ENCODE results near the gene IFFO2.

IFFO2 gene

DNA sequence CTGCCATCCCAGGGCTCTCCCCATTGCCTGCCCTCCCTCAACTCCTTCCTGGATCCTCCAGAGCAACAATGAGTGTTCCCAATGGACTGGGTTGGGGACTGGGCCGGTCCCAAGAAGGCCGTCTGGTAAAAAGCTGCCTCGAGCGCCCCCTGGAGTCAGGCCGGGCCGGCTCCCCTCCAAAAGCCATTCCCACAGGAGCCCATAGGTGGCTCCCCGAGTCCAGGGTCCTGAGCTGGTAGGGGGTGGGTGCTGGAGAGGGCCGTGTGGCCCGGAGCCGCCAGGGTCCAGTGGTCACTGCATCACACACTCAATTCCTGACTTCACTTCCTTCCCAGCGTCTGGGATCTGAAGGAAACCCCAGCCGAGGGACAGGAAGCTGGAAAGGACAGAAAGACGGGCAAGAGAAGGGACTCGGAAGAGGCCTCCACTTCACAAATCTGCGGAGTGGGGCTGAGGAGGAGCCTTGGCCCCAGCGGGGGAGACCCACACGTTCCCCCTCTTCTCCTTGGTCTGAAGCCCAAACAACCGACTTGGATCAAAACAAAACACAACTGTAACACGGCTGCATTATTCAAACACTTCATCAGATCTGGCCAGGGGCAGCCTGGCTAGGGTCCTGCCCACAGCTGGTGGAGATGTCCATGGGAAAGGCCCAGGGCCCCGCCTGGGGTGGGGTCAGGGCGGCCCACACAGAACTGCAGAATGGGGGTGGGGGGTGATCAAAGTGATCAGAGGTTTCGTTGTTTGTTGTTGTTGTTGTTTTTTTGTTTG, 43.2 kb downstream of the IFFO2 start:
- no peak overlapping the region for H3K4me3 ChIP-seq (ENCODE audit: low read length)
- no peak for DNase-seq (ENCODE audit: low read depth)
- TF ChIP-seq, protein P1, sequence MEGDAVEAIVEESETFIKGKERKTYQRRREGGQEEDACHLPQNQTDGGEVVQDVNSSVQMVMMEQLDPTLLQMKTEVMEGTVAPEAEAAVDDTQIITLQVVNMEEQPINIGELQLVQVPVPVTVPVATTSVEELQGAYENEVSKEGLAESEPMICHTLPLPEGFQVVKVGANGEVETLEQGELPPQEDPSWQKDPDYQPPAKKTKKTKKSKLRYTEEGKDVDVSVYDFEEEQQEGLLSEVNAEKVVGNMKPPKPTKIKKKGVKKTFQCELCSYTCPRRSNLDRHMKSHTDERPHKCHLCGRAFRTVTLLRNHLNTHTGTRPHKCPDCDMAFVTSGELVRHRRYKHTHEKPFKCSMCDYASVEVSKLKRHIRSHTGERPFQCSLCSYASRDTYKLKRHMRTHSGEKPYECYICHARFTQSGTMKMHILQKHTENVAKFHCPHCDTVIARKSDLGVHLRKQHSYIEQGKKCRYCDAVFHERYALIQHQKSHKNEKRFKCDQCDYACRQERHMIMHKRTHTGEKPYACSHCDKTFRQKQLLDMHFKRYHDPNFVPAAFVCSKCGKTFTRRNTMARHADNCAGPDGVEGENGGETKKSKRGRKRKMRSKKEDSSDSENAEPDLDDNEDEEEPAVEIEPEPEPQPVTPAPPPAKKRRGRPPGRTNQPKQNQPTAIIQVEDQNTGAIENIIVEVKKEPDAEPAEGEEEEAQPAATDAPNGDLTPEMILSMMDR (conservative IDR thresholded peaks at IDR 0.05; ENCODE audit: low read depth, low read length) = peak; percentile 99

DNA sequence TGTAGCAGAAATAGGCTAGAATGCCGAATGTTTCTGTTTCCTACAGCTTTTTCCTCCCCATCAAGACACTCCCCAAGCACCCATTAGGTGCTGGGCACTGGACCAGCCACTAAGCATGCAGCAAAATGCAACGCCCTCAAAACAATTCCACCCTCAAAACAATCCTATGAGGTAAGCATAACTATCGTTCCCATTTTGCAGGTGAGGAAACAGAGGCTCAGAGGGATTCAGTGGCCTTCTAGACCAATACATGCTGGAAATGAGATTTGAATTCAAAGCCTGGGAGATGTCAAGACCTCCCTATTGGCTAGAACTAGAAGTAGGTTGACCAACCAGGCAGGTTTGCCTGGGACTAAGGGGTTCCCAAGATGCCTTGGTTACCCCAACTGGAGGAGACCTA, 43.9 kb downstream of the IFFO2 start:
- no peak overlapping the region for H3K4me3 ChIP-seq (ENCODE audit: low read length)
- TF ChIP-seq, protein P1 (conservative IDR thresholded peaks at IDR 0.05; ENCODE audit: low read depth, low read length) = no peak
- no peak for DNase-seq (ENCODE audit: low read depth)

DNA sequence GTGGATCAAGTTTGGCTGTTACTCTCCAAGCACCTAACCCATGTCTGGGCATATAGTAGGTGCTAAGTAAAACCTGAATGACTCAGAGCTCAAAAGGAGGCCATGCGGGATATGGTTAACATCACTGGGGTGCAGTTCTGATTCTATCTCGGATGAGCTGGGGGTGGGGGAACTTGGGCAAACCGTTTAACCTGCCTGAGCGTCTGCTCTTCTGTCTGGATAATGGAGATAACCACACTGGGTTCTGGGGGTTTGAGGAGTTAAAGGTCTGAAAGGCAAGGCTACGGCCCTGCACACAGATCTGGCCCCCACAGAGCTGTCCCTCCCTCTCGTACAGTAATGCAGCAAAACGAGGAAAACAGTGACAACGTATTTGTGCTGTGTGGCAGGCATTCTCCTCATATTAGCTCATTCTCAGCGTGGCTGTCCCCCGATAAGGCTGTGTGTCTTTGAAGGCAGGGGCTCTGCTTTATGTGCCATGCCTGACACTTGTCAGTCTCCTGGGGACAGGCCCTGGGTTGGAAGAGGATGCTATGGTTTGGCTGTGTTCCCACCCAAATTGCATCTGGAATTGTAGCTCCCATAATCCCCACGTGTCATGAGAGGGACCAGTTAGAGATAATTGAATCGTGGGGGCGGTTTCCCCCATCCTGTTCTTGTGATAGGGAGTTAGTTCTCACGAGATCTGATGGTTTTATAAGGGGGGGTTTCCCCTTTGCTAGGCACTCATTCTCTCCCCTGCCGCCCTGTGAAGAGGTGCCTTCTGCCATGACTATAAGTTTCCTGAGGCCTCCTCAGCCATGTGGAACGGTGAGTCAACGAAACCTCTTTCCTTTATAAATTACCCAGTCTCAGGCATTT, 47.3 kb downstream of the IFFO2 start:
- TF ChIP-seq, protein P1 (conservative IDR thresholded peaks at IDR 0.05; ENCODE audit: low read depth, low read length) = no peak
- DNase-seq (ENCODE audit: low read depth) = no peak
- no peak overlapping the region for H3K4me3 ChIP-seq (ENCODE audit: low read length)

DNA sequence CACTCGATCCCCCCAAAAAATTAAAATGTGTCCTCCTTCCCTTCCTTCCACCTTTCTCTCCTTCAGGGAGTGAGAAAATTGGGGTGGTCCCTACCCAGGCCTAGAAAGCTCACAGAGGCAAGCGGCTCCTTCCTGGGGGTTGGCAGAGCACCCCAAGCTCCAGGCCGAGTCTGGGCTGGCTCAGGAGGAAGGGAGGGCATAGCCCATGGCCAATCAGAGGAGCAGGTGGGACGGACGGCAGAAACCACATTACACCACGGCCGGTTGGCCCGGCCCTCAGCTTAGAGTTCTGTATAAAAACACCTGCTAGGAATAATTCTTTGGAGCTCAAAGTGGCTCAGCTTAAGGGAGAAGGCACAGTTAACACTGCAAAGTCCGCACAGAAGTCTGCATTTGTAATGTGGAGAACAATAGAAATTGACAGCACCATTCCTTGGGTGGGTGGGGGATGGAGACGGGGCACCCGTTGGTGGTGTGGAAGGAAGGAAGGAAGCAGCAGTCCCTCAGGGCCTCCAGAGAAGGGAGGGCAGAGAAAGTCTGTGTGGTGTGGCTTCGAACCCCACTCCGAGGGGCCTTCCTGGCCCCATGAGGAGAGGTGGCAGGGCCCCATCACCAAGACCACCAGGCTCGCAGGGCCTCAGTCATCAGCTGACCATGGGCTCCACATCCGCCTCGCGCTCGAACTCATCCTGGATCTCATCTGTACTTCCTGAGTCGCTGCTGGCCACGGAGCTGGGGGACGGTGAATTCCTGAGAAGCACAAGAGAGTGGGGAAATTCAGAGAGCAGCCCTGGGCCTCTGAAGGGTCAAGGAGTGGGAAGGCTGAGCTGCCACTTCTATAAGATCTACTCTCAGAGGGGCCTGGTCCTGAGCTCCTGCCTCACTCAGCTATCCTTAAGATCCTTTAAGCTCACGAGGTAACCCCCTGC, 48.3 kb downstream of the IFFO2 start:
- TF ChIP-seq, protein P1 (conservative IDR thresholded peaks at IDR 0.05; ENCODE audit: low read depth, low read length) = no peak
- no peak overlapping the region for H3K4me3 ChIP-seq (ENCODE audit: low read length)
- no peak for DNase-seq (ENCODE audit: low read depth)

DNA sequence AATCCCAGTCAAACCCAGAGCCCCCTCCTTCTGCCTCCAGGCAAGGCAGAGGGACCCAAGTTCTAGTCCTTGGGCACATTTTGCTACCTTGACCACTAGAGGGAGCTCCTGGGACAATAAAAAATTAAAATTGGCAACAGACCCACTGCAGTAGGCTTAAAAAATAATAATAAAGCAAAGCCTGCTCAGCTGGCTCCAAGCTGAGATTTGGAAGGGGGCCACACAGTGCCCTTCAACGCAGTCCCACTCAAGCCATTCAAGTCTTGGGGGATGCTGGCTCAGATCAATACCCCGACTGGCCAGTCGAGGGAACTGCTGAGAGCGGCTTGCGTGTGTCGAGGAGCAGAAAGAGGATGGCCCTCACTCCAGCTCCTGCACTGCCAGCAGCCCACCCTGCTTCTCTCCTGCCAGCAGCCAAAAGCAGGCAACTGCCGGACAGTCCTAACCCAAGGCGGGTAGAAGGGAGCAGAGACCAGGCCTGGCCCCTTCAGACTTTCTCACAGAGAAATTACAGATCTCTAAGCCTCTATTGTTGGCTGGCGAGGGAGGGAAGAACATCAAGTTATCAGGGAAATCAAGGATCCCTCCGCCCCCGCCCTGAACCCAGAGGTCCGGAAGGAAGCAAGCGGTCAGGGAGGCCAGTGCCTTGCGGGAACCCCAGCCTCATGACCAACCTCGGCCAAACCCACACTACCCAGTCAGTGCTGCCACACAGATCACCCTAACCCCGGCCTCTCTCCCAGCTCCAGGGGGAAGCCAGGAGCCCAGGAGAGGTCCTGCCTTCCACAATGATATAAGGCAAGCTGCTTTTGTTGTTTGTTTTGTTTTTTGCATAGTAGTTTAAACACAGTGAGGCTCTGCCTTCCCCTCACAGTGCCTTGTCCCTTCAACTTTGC, 49.2 kb downstream of the IFFO2 start:
- no peak overlapping the region for H3K4me3 ChIP-seq (ENCODE audit: low read length)

More for the DNA sequence above, 49.2 kb downstream of the IFFO2 start:
- DNase-seq (ENCODE audit: low read depth) = no peak
- TF ChIP-seq, protein P1 (conservative IDR thresholded peaks at IDR 0.05; ENCODE audit: low read depth, low read length) = peak; percentile 72
